8988T (cell line): ENCODE data around the gene GRB10.

Source experiments
- DNase-seq: peaks from one replicate; pipeline ENCODE4 v3.0.0; 2011

Gene GRB10

DNA sequence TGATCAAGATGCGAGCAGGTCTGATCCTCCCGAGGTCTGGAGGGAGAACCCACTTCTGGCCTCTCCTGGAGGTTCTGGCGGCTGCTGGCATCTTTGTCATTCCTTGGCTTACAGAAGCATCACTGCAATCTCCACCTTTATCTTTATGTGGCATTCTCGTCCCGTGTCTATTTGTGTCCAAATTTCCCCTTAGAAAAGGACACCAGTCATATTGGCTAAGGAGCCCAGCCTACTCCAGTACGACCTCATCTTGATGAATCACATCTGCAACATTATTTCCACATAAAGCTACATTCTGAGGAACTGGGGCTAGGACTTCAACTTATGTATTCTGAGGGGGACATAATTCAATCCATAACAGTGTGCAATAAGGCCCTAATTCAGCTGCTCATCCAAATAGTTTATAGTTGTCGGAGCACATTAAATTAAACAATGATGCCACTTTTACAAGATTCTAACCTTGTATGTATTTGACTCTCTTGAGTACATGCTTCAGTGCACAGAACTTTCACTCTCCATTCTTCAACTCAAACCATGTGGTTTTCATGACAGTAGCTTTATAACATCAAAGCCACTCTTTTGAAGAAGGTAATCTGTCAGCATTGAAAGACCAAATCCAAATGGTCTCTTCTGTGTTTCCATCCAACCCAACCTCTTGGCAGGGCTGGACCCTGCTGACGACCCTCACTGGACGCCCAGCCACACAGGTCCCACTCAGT is 131.3 kb downstream of the GRB10 start:
- DNase-seq: no peak

DNA sequence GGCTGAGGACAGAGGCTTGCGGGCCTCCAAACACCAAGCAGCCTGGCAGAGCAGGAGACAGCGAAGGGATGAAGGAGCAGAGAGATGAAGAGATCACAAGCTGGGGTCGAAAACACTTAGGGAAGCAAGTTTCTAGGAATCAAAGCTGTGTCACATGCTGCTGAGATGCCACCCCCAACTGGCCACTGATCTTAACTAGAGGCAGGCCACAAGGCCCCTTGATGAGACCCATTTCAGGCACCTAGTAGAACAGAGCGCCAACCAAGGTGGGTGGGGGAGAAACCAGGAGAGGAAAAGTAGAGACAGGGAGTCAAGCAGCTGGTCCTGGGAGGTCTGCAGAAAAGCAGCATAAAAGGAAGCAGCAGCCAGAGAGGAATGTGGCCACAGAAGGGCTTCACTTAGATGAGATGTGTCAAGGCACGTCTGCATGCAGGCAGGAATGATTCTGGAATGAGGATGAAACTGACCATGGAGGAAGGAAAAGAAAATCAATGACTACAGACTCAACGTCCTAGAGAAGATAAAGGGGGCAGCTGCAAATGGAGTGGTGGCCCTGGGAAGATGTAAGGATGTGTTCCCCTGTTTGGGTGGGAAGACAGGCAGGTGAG is 132.5 kb downstream of the GRB10 start:
- no peak for DNase-seq

DNA sequence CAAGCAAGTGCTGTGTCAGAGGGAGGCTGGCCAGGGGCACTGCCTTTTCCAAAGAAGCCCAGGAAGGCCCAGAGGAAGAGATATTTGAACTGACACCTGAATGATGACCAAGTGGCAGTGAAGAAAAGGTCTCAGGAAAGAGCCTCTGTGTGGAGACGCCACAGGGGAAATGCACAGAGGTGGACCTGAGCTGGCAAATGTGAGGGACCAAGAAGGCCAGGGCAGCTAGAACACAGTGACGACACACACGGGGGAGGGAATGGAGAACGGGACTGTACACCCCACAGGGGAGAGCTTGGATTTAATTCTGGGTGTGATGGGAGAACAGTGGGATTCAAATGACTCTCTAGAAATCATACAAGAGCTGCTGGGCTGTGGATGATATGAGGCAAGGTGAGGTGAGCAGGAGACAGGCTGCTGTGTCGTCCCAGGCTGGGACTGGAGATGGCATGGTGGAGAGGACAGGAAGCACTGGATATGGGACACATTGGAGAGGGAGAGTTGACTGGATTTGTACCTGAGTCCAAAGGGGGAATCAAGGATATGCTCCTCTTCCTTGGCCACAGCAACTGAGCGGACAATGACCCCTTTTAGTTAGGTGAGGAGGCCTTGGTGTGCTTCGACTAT is 133.3 kb downstream of the GRB10 start:
- no peak for DNase-seq

DNA sequence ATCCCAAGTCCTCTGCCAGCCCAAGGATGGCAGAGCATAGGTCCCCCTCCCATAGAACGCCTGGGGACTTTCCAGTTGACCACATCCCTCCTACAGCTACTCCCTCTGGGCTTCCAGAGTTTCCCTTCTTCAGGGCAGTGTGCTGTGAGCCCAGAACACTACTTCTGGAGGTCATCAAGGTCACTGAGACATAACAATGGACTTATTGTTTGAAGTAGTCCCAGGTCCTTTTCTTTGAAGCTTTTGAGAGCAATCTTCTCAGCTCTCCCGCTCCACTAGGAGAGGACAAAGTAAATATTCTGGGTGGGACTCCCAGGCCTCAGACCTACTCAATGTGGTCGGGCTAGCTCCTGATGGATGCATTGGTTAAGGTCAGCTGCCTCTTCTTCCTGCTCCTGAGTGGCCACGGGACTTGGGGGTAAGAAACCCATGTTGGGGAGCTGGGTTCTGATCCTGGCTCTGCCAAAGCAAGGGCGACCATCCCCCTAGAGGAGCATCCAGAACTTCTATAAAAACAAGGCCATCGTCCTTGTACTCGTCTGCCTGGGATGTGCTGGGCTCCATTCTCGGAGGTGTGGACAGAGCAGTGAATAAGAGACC is 134.0 kb downstream of the GRB10 start:
- DNase-seq: no peak

DNA sequence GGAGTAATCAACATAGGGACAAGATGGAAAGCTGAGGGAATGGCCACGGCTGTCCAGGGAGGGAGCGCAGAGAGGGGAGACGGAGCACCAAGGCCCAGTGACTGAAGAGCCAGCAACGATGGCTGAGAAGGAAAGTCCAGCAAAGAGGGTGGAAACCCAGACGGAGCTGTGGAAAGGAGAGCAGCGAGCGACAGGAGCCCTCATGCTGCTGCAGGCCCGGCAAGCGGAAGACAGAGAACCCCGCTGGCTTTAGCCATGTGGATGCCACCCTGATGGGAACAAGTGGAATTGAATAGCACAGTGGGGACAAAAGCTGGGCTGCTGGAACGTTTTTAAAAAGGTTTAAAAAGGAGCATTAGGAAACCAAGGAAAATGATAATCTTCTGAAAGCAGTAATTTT is 134.6 kb downstream of the GRB10 start:
- DNase-seq: no peak

DNA sequence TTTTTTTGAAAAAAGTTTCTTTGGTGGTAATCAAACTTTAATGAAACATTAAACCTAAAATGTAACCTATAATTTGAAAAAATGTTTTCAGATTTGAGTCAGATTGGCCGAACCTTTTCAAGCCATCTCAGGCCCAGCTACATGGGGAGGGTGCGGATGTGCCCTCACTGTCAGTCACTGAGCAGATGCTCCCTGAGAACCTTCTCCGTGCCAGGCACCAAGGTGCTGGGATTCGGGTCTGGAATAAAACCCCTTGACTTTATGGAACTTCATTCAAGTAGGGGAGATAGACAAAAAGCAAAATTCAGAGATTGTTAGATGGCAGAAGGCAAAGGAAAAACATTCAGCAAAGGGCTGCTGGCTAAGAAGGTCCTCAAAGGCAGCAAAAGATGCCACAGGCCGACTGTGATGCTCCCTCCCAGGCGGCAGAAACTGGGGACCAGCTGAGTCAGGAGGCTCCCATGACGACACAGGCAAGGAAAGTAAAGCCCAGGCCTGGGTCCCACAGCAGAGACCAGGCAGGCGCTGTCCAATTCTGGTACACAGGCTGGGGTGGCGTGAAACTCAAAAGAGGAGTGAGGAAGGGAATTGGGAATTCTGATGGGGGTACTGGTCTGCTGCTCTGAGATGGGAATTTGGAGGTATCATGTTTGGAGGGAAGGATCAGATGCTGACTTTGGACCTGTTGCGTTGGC is 135.3 kb downstream of the GRB10 start:
- DNase-seq: no peak

DNA sequence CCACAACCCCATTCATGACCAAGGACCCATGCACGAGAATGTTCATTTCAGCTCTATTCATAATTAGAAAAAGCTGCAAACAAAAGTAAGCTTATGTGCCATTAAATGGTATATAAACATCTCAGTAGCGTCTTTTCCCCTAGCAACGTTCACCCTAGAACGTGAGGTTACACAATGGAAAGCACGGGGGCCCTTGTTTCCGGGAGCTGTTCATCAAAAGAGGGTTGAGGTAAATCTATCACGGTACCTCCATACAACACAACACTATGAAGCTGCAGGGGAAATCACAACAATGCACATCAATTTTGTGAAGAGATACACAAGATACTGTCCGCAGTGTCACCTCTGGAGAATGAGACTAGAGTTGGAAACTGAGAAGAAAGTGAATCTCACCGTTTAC is 136.6 kb downstream of the GRB10 start:
- no peak for DNase-seq

DNA sequence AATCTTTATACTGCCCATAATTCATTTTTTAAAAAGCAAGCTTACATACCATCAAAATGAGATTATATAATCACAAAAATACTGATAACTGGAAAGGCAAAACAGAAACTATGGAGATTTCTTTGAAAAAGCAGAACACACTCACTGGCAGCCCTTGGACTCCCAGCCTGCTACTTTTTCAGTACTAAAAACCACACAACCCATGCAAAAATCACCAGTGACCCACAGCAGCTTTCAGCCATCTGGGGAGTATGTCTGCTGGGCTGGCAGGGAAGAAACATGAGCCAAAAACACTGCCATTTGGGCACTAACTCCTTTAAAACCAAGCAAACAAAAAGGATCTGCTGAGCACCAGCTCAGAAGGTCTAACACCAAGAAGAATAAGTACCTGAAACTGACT is 137.5 kb downstream of the GRB10 start:
- no peak for DNase-seq

DNA sequence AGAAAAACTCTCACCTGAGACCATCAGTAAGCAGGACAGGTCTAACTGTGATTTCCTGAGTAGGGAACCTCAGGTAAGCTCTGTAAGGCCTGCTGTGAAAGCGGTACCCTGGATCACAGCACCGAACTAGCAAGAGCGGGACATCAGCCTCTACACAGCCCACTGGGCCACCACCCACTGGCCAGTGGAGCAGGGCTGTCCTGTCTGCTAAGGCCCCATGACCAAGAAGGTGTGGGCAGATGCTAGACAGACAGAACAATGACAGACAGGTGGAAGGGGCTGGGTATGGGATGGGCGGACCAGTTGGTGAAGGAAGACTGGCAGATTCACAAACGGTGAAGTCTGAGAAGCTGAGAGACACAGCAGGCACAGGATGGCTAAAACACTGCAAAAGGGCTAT is 138.1 kb downstream of the GRB10 start:
- DNase-seq: no peak

DNA sequence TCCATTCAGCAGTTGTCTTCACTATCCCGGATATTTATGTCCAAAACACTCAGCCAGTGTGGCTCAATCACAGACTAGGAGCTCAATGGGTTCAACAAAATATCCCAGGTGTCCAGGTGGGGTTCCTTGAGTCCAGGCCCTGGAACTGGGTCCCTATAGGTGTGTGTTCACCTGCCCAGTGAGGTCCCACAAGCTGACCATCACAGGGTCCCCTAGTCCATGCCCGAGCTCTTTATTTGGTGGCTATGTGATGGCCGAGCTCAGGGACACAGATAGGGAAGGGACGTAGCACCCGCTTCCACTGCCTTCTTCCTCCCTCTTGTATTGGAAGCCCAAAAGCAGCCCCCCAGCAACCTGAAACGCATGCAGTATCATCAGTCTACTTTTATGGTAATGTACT is 138.6 kb downstream of the GRB10 start:
- DNase-seq: no peak

DNA sequence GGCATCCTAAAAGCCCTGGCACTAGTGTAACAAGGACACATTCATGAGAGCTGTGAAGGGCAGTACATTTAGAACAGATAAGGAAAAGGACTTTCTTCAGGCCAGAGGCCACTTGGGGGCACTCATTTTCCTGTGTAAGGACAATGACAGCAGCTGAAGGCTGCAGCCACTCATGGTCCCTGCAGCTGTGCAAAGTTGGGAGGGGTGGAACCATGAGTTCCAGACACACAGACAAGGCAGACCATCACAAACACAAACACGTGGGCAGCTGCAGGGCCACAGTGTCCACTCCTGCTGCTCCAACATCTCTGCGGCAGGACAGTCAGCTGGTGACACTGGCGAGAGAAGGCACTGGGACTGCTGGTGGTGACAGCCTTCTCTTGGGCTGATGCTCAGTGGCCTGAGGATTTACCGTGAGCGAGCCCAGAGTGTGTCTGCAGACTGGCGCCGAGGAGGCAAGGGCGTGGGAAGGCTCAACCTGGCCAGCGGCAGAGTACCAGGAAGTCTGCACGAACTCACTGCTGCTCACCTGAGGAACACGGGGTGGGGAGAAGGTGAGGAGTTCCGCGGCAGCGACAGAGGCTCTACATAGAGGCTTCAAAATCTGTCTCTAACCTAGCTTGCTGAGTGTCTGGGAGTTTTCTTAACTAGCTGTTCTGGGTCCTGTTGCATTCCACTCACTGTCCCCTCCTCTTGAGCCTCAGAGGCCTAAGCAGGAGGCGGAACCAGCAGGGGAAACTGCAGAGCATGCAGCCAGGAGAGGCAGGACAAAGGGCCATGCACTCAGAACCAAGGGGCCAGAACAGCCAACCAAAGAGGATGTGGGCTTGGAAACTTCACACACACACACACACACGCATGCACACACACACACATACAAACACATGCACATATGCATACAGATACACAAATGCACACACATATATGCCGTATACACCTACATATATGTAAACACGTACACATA is 141.0 kb downstream of the GRB10 start:
- no peak for DNase-seq

DNA sequence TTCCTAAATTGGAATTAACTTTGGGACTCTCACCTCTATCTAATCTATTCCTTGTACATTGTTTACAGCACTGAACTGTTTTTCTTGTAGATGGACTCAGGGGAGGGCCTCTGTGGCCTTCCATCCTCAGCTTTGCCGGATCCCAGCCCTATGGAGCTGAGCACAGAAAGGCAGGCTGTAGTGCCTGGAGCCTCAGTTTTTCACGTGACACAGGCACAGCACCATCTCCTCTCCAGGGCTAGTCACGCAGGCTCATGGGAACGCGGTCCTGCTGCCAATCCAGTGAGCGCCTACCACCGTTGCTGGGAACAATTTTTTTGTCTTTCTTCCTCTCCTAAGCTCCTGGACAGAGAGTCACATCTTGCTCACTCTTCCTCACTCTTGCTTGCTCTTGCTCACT is 141.9 kb downstream of the GRB10 start:
- DNase-seq: no peak

DNA sequence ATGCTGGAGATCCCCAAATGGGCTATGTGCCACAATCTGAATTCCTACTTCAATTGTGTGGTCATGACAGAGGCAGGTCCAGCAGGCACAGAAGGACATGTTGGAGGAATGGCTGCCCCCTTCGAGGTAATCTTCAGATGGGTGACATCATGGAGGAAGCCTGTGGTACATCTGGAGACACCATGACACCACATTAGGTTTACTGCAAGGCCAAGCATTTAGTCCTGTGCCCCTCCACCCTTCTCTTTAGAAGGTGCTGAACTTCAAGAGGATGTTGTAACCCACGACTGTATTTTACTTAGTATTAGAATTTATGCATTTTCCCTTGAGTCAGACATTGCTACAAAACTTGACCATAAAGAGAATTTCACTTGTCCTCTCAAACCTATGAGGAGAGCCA is 142.4 kb downstream of the GRB10 start:
- no peak for DNase-seq

DNA sequence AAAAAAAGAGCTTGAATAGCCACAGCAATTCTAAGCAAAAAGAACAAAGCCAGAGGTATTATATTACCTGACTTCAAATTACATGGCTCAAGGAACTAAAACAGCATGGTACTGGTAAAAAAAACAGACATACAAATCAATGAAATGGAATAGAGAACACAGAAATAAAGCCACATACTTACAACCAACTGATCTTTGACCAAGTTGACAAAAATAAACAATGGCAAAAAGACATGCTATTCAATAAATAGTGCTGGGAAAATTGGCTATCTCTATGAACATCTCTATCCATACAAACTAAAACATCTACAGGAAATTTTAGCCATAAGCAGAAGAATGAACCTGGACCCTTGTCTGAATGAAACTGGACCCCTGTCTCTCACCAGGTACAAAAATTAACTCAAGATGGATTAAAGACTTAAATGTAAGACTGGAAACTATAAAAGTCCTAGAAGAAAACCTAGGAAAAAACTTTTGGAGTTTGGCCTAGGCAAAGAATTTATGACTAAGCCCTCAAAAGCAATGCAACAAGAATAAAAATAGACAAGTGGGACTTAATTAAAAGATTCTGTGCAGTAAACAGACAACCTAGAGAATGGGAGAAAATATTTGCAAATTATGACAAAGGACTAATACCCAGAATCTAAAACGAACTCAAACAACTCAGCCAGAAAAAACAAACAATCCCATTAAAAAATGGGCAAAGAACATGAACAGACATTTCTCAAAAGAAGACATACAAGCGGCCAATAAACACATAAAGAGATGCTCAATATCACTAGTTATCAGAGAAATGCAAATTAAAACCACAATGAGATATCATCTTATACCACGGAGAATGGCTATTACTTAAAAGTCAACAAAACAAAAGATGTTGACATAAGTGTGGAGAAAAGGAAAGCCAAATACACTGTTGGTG is 144.7 kb downstream of the GRB10 start:
- DNase-seq: no peak

DNA sequence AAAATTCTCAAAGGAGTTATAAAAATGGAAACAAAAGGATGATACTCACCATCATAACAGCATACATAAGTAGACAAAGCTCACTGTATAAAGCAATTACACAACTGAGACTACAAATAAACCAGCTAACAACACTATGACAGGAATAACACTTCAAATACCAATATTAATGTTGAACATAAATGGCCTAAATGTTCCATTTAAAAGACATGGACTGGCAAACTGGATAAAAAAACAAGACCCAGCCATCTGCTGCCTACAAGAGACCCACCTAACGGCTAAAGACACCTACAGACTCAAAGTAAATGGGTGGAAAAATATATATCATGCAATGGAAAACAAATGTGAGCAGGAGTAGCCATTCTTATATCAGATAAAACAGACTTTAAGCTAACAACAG is 148.3 kb downstream of the GRB10 start:
- DNase-seq: no peak

DNA sequence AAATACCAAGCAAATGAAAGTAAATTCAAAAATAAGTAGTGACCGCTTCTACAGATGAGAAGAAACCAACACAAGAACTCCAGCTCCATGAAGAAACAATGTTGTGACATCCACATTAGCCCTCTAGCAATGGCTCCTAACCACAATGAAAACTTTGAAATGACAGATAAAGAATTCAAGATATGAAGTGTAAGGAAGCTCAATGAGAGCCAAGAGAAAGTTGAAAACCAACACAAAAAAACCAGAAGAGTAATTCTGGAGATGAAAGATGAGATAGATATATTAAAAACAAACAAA is 149.3 kb downstream of the GRB10 start:
- no peak for DNase-seq

DNA sequence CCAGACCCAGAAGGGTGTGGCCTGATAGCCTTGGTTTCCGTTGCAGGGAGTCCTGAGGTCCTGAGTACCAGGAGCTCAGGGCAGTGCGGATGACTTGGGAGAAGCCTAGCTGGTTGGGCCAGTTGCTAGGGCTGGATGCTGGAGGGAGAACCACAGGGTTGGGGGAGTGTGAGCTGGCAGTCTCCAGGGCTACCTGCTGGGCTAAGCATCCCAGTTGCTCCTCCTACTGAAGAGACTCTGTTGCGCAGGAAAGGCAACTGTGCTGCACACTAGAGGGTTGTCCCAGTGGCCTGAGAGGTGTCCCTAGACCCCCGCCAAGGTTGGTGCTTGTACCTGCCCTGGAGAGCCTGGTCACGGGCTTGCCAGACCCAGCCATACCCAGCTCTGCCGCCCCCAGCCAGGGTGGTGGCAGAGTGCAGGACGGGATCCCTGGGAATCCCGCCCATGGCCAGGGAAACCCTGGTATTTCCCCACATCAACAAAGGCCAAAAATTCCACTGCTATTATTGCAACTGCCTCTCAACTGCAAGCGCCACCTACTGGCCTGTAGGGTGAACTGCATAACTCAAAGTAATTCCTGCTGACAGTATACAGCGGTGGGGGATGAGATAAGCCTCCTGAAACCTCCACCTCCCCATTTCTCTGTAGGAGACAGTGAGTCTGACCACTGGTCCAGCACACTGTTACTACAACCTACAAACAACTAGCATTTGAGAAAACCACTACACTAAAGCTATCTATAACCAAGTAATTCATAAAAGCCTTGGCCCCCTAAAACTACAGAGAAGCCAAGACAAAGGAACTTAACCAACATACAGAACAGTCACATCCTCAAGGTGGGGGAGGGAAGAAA is 149.9 kb downstream of the GRB10 start:
- DNase-seq: no peak

DNA sequence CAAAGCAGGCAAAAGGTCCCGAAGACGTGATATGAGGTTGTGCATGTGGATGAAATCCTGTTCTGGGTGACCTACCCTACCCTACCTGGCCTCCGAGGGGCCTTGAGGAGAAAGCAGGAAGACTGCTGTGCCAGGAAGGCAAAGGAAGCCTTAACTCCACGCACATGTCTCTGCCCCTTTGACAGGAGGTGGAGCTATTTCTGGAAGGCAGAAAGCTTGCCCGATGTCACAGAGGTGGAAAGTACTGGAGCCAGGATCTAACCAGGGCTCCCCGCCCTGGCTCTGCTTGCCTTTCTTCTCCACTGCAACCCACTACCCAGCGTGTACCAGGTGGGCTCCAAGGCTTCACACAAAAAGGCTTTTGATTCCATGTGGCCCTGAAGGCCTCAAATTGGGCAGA is 151.1 kb downstream of the GRB10 start:
- no peak for DNase-seq

DNA sequence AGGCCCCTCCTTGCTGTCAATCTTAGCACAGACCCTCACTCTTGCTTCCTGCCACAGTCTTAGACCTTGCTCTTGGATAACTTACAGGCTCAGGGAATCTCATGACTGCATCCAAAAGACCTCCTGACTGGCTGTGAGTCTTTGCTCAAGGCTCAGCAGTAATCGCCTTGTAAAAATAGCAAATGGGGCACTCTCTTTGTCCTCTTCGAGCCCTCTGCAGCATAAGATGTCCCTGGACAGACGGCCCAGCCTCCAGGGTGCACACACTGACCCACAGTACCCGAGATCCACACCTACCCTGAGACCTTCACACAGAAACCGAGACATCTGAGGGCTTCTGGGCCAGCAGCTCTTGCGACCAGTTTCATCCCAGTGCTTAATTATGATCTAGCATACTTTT is 151.6 kb downstream of the GRB10 start:
- DNase-seq: no peak

DNA sequence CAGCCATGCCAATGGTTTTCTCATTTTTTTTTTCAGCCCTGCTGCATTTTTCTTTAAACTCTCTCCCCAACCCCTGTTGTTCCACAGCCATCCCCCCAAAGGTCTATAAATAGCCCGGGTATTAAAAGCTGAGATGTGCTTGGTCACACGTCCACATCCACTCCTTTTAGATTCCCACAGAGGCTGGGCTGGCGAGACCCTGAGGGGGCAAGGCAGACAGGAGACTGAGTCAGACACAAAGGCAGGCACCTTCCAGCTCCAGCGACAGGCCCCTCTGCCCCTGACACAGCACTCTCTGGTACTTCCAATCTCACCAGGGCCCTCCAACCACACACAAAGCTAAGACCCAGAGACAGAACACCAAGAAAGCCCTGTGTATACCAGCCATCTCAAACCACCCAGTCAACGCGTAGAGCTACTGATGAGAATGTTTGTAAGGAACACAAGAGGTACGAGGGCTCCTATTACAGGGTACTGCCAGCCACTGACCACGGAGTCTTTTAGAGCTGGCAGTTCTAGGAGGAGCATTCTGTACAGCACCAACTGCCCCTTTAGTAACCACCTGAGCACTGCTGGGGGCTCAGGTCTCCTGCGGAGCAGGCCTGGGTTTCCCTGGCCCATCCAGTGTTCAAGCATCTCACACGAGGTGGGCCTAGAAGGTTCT is 153.3 kb downstream of the GRB10 start:
- no peak for DNase-seq
